Measurements from ENCODE around the gene DNAJB8. TPM values are rescaled to one million over a fixed set of nuclear protein-coding genes. Genes with fewer than 3 reads are reported as not detected.

Gene DNAJB8
- total RNA-seq, result not detected

GRCh38 chr3:128466840-128467541 is at the start of gene DNAJB8:
Gene DNAJB8 (minus strand): TSS chr3:128466890. CDS start chr3:128463245, 3,645 bp downstream.
- no peak for ATAC-seq

GRCh38 chr3:128515967-128516366 is 49.3 kb upstream of the DNAJB8 start:
- no peak for ATAC-seq

GRCh38 chr3:128508852-128509251 is 42.2 kb upstream of the DNAJB8 start:
- no peak for ATAC-seq

GRCh38 chr3:128506754-128507153 is 40.1 kb upstream of the DNAJB8 start:
- ATAC-seq, result no peak

- peak; percentile 39 for ATAC-seq
Measured at GRCh38 chr3:128505771-128506170, 39.1 kb upstream of the DNAJB8 start.

- ATAC-seq, result no peak
Measured at GRCh38 chr3:128504963-128505730, 38.5 kb upstream of the DNAJB8 start.

GRCh38 chr3:128504533-128504915 is 37.8 kb upstream of the DNAJB8 start:
- no peak for ATAC-seq

- no peak for ATAC-seq
Measured at GRCh38 chr3:128503751-128504532, 37.3 kb upstream of the DNAJB8 start.

- ATAC-seq, result no peak
Measured at GRCh38 chr3:128503164-128503651, 36.5 kb upstream of the DNAJB8 start.

- no peak for ATAC-seq
Measured at GRCh38 chr3:128502712-128503111, 36.0 kb upstream of the DNAJB8 start.

GRCh38 chr3:128501431-128501830 is 34.7 kb upstream of the DNAJB8 start:
- no peak for ATAC-seq

- ATAC-seq, result no peak
Measured at GRCh38 chr3:128500556-128500955, 33.9 kb upstream of the DNAJB8 start.

- no peak for ATAC-seq
Measured at GRCh38 chr3:128499724-128500275, 33.1 kb upstream of the DNAJB8 start.

- no peak for ATAC-seq
Measured at GRCh38 chr3:128498901-128499530, 32.3 kb upstream of the DNAJB8 start.

GRCh38 chr3:128498127-128498626 is 31.5 kb upstream of the DNAJB8 start:
- ATAC-seq, result no peak

- peak; percentile 15 for ATAC-seq
Measured at GRCh38 chr3:128497305-128498126, 30.8 kb upstream of the DNAJB8 start.

- peak; percentile 4 for ATAC-seq
Measured at GRCh38 chr3:128496602-128497304, 30.1 kb upstream of the DNAJB8 start.

- no peak for ATAC-seq
Measured at GRCh38 chr3:128496019-128496601, 29.4 kb upstream of the DNAJB8 start.

- no peak for ATAC-seq
Measured at GRCh38 chr3:128495435-128495970, 28.8 kb upstream of the DNAJB8 start.

- no peak for ATAC-seq
Measured at GRCh38 chr3:128494367-128494650, 27.6 kb upstream of the DNAJB8 start.

Measured in esophagus mucosa (tissue), 1 donor.